Loucy (cell line): ENCODE data around the gene GSTM3.

Experiments
- EZH2phosphoT487 ChIP-seq: fragments of 200-600 bp; IDR thresholded peaks from 2 replicates; pipeline ENCODE4 v1.6.1; 2018; ENCODE audit warnings: antibody characterized with exemption, mild to moderate bottlenecking, moderate library complexity, borderline replicate concordance
- TF ChIP-seq, protein P1 (sequence below): fragments of 200-600 bp; sonication (generic); conservative IDR thresholded peaks from 2 replicates; pipeline ENCODE4 v1.5.1; 2014; ENCODE audit warnings: mild to moderate bottlenecking, antibody characterized with exemption, low read length

DNA sequence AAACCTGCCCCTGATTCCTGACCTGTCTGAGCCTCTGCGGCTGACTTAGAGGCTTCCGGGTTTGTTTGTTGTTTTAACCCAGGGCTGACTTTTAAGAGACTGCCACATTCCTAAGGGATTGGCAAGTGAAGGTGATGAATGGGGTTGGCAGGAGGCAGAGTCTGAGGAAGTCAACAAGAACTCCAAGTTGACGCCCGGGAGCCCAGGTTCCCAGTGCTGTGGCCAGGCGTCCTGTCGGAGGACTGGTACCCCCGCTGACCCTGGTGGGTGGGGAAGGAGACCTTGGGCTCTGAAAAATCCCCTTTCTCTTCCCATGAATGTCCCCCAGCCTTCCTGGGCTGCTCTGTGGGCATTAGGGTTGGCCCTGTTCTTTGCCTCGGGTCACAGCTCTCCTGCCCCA is 42.6 kb upstream of the GSTM3 start:
- TF ChIP-seq, protein P1, sequence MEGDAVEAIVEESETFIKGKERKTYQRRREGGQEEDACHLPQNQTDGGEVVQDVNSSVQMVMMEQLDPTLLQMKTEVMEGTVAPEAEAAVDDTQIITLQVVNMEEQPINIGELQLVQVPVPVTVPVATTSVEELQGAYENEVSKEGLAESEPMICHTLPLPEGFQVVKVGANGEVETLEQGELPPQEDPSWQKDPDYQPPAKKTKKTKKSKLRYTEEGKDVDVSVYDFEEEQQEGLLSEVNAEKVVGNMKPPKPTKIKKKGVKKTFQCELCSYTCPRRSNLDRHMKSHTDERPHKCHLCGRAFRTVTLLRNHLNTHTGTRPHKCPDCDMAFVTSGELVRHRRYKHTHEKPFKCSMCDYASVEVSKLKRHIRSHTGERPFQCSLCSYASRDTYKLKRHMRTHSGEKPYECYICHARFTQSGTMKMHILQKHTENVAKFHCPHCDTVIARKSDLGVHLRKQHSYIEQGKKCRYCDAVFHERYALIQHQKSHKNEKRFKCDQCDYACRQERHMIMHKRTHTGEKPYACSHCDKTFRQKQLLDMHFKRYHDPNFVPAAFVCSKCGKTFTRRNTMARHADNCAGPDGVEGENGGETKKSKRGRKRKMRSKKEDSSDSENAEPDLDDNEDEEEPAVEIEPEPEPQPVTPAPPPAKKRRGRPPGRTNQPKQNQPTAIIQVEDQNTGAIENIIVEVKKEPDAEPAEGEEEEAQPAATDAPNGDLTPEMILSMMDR, result no peak
- TF ChIP-seq EZH2phosphoT487, result no peak
